Measurements from ENCODE around the gene RIN3. TPM values are rescaled to one million over a fixed set of nuclear protein-coding genes. Genes with fewer than 3 reads are reported as not detected.

The RIN3 gene
- total and polyA plus RNA-seq, 7 donors: 6.0 to 31.8 (median 15.3) TPM

DNA sequence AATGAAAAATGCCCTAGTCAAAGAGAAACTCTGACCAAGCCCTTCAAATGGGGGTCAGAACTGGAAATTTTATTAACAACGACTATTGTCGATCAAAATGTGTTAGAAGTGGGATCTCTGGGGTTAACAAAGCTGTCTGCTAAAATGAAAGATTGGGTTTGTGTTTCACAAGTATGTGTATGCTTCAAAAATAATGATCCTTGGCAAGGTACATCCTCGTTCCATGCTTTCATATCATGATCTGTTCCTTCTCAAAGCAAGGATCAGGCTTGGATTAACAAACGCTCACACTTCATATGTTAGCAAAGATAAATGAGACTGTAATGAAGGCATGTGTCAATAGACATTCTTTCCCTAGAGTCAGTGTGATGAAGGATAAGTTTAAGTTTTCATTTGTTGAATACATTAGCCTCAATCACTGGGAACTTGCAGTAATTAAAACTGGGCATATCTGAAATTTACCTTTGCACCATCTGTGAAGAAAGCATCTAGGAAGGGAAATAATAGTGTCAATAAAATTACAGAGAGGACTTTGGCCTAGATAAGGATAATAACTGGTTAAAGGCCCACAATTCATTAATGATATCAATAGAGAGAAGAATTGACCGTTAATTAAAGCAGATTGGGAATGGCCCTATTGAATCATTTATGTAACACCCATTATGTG, 91.8 kb downstream of the RIN3 start:
- H3K4me3 ChIP-seq: no peak overlapping the region
- H3K27ac ChIP-seq: peak overlapping the region; percentile 83 to 95 (median 88)
- peaks cover 0 to 88% (median 64%) of the 10 kb centered on the region in 4 donors for H3K4me1 ChIP-seq
- H3K36me3 ChIP-seq: no peaks in the 10 kb centered on the region
- no peaks in the 10 kb centered on the region for H3K27me3 ChIP-seq
- DNase-seq: no peak
- no peaks in the 10 kb centered on the region for H3K9me3 ChIP-seq
- TF ChIP-seq EP300 (IDR thresholded peaks at IDR 0.05) (peak in 1 of 4 donors; percentile 21), POLR2A (IDR thresholded peaks at IDR 0.05) (no peak), POLR2AphosphoS5 (IDR thresholded peaks at IDR 0.05) (peak; percentile 21 to 85 (median 56))
- TF ChIP-seq, protein P1, sequence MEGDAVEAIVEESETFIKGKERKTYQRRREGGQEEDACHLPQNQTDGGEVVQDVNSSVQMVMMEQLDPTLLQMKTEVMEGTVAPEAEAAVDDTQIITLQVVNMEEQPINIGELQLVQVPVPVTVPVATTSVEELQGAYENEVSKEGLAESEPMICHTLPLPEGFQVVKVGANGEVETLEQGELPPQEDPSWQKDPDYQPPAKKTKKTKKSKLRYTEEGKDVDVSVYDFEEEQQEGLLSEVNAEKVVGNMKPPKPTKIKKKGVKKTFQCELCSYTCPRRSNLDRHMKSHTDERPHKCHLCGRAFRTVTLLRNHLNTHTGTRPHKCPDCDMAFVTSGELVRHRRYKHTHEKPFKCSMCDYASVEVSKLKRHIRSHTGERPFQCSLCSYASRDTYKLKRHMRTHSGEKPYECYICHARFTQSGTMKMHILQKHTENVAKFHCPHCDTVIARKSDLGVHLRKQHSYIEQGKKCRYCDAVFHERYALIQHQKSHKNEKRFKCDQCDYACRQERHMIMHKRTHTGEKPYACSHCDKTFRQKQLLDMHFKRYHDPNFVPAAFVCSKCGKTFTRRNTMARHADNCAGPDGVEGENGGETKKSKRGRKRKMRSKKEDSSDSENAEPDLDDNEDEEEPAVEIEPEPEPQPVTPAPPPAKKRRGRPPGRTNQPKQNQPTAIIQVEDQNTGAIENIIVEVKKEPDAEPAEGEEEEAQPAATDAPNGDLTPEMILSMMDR (IDR thresholded peaks at IDR 0.05): no peak
- intact Hi-C loops (cut with DNase I): no loop called here
- 88 to 90% methylated on average over 5 of the region's 5 CpGs for WGBS, 2 donors

DNA sequence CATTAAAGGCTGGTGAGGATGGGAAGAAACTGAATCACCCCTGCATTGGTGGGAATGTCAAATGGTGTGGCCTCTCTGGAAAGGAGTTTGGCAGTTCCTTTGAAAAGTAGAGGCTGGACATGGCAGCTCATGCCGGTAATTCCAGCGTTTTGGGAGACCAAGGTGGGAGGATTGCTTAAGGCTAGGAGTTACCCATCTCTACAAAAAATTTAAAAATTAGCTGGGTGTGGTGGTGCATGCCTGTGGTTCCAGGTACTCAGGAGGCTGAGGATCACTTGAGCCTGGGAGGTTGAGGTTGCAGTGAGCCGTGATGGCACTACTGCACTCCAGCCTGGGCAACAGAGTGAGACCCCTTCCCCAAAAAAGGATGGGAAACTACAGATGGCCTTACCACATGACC, 93.7 kb downstream of the RIN3 start:
- no peaks in the 10 kb centered on the region for H3K36me3 ChIP-seq
- intact Hi-C loops (cut with DNase I): no loop called here
- no peak overlapping the region for H3K4me3 ChIP-seq
- no peak for DNase-seq
- H3K27ac ChIP-seq: peak overlapping the region in 3 of 4 donors; percentile 56 to 95 (median 87)
- H3K9me3 ChIP-seq: no peaks in the 10 kb centered on the region
- H3K27me3 ChIP-seq: no peaks in the 10 kb centered on the region
- 88 to 89% methylated on average over 3 of the region's 3 CpGs for WGBS, 2 donors
- TF ChIP-seq, protein P1 (IDR thresholded peaks at IDR 0.05): no peak
- TF ChIP-seq POLR2A (IDR thresholded peaks at IDR 0.05) (no peak), POLR2AphosphoS5 (IDR thresholded peaks at IDR 0.05) (no peak), EP300 (IDR thresholded peaks at IDR 0.05) (no peak)
- peaks cover 0 to 81% (median 57%) of the 10 kb centered on the region in 4 donors for H3K4me1 ChIP-seq

DNA sequence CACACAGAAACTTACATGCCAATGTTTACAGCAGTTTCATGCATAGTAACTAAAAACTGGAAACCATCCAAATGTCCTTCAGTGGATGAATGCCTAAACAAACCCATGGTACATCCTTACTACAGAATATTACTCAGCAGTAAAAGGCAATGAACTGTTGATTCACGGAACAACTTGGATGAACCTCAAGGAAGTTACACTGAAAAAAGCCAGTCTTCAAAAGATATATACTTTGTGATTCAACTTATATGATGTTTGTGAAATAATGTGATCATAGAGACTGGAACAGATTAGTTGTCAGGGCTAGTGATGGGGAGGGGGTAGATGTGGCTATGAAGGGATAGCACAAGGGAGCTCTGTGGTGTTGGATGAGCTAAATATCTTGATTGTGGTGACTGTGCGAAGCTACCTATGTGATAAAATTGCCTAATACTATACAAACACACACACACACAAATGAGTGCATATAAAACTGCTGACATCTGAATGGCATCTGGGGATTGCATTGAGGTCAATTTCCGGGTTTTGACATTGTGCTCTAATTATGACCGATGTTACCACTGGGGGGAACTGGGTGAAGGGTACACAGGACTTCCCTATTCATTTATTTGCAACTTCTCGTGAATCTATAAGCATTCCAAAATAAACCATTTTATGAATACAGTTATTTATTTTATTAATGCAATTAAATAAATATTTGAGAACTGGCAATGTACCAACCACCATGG, 94.3 kb downstream of the RIN3 start:
- DNase-seq: no peak
- TF ChIP-seq POLR2AphosphoS5 (IDR thresholded peaks at IDR 0.05) (peak in 2 of 4 donors; percentile 35 to 61), POLR2A (IDR thresholded peaks at IDR 0.05) (no peak), EP300 (IDR thresholded peaks at IDR 0.05) (peak in 2 of 4 donors; percentile 29 to 30)
- TF ChIP-seq, protein P1 (IDR thresholded peaks at IDR 0.05): no peak
- H3K27me3 ChIP-seq: no peaks in the 10 kb centered on the region
- no peak overlapping the region for H3K4me3 ChIP-seq
- intact Hi-C loops (cut with DNase I): no loop called here
- H3K36me3 ChIP-seq: no peaks in the 10 kb centered on the region
- no peaks in the 10 kb centered on the region for H3K9me3 ChIP-seq
- peaks cover 0 to 81% (median 53%) of the 10 kb centered on the region in 4 donors for H3K4me1 ChIP-seq
- H3K27ac ChIP-seq: peak overlapping the region in 3 of 4 donors; percentile 56 to 95 (median 87)
- 17 to 66% methylated on average over 5 of the region's 5 CpGs for WGBS, 2 donors

DNA sequence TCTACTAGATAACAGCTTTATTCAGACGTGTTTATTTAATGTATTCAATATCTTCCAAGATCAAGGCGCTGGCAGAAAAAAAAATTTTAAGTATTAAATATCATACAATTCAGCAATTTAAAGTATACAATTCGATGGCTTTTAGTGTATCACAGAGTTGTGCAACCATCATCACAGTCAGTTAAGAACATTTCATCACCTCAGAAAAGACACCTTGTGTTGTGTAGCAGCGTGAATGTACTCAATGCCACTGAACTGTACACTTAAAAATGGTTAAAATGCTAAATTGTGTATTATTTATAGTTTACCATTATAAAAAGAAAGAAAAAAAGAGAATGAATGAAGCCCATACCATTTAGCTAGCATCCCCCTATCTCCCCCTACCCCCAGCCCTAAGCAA, 96.4 kb downstream of the RIN3 start:
- TF ChIP-seq EP300 (IDR thresholded peaks at IDR 0.05): no peak
- no peaks in the 10 kb centered on the region for H3K36me3 ChIP-seq
- intact Hi-C loops (cut with DNase I): no loop called here
- peaks cover 0 to 69% (median 43%) of the 10 kb centered on the region in 4 donors for H3K4me1 ChIP-seq
- 87 to 90% methylated on average over 4 of the region's 4 CpGs for WGBS, 2 donors
- no peak for DNase-seq
- no peak overlapping the region for H3K4me3 ChIP-seq
- H3K9me3 ChIP-seq: no peaks in the 10 kb centered on the region
- peak overlapping the region in 3 of 4 donors; percentile 70 to 95 (median 87) for H3K27ac ChIP-seq
- no peaks in the 10 kb centered on the region for H3K27me3 ChIP-seq

DNA sequence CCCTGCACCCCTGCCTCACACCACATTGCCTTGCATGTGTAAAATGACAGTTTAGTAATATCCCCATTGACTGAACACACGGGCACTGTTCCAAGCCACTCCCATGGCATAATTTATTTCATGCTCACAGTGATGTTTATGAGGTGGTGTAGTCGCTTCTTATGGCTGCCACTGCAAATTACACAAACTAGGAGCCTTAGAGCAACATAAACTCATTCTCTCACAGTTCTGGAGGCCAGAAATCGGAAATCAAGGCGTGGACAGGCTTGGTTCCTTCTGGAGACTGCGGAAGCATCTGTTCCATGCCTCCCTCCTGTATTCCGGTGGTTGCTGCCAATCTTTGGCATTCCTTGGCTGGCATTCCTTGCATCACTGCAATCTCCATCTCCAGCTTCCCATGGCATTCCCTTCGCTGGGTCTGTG, 97.3 kb downstream of the RIN3 start:
- WGBS, 2 donors: 31 to 72% methylated on average over 7 of the region's 7 CpGs
- intact Hi-C loops (cut with DNase I): no loop called here
- TF ChIP-seq POLR2A (IDR thresholded peaks at IDR 0.05) (no peak), POLR2AphosphoS5 (IDR thresholded peaks at IDR 0.05) (peak in 2 of 4 donors; percentile 12 to 41)
- peaks cover 0 to 60% (median 38%) of the 10 kb centered on the region in 4 donors for H3K4me1 ChIP-seq
- H3K4me3 ChIP-seq: no peak overlapping the region
- no peaks in the 10 kb centered on the region for H3K27me3 ChIP-seq
- no peaks in the 10 kb centered on the region for H3K9me3 ChIP-seq
- peaks cover 0 to 7% (median 0%) of the 10 kb centered on the region in 4 donors for H3K36me3 ChIP-seq
- H3K27ac ChIP-seq: peak overlapping the region in 3 of 4 donors; percentile 70 to 95 (median 87)
- peak; percentile 65 for DNase-seq
